Middle frontal gyrus (tissue), 1 donor: ENCODE data around the gene OR5H14.
"Not testable (repeated sequence)": the region's sequence is repeated elsewhere in the genome, so short reads cannot be mapped to it uniquely, and the experiment has no call there.

ENCODE experiments used
- DNase-seq: peaks from one replicate; pipeline ENCODE4 v3.0.0-alpha.2; 2015; ENCODE audit warnings: low spot score; ENCODE audit errors: extremely low spot score

OR5H14 gene

DNA sequence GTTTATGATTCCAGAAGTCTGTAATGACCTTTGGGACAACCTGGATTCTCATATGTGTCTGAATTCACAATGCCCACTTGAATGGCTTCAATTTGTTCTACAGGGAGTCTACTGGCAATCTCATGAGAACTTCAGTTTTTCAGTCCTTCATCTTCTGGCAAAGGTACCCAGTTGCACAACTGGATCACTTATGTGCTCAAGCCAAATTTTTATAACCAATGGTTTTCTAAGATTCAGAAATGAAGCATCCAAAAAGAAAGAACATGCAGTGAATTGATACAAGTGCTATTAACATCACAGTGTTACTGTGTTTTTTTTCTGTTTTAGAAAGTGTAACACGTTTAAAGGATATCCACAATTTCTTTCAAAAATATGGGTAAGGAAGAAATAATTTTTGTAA is at the start of gene OR5H14:
Gene OR5H14, plus strand, starts transcription at position 301 of the 400 bp plus-strand sequence. CDS start 1,907 bp downstream, outside the sequence.
- no peak for DNase-seq

DNA sequence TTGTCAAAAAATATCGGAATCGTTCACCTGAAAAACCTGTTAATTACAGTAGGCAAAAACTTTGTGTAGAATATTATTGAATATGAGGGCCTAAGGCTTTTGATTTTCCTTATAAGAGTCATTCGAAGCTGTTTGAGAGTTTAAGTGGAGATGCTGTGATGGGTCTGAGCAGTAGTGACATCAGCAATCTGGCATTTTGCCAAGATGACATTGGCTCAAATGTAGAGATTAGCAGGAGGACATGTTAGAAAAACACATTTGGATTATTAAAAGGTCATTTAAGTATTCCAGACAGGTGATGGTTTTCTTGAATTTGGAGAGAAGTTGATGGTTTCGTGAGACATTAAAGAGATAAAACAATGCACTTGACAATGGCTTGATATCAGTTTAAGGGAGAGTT is 47.4 kb upstream of the OR5H14 start:
- no peak for DNase-seq

DNA sequence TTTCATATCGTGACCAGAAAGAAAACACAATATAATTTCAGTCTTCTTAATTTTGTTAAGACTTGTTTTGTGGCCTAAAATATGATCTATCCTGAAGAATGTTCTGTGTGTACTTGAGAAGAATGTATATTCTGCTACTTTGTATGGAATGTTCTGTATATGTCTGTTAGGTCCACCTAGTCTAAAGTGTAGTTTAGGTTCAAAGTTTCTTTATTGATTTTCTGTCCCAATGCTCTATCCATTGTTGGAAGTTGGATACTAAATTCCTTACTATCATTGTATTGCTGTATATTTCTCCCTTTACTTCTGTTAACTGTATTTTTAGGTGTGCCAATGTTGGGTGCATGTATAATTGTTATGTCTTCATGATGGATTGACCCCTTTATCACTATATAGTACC is 39.1 kb upstream of the OR5H14 start:
- no peak for DNase-seq

DNA sequence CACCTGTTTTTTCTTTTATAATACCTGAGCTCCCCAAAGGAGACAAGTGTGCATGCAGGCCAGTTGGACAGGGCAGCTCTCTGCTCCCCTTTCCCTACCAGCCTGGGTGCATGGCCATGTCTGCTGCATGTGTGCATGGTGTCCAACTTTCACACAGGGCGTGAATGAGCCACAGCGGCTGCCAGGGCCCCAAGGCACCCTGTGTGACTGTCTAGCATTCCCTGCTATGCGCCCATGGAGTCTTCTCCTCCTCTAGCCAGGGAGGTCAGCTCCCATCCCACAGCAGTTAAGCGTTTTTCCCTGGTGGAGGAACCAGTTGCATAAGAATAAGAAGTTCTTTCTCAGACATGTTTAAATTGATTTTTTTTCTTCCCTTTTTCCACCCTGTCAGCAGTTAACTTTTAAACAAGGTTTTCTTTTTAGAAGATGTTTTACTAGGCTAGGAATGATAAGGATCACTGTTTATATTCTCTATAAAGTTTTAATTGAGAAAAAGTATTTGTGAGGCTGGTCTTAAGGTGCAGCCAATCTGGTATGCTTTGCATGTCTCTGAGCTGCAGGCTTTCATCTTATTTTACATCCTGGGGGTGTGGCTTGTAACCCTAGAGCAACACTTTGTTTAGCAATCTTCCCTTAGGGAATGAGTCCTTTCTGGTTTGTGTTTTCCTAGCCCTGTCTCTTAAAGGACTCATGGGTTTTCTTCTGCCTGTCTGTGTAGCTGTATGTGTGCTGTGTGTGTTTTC is 37.3 kb upstream of the OR5H14 start:
- DNase-seq: no peak

DNA sequence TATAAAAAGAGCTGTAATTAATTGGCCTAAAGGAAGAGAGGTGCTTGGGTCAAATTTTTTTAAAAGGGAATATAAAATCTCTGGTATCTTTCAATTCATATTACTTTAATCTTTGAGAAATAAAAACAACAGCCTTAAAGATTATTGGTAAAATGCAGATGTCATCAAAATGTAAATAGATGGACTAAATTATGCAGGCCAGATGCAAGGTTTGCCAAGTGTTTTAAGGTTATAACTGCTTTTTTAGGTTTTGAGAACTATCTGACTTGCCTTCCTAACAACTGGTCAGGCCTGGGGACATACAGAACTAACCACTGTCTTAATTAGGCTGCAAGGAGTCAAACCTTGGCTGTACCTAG is 36.8 kb upstream of the OR5H14 start:
- DNase-seq: no peak

DNA sequence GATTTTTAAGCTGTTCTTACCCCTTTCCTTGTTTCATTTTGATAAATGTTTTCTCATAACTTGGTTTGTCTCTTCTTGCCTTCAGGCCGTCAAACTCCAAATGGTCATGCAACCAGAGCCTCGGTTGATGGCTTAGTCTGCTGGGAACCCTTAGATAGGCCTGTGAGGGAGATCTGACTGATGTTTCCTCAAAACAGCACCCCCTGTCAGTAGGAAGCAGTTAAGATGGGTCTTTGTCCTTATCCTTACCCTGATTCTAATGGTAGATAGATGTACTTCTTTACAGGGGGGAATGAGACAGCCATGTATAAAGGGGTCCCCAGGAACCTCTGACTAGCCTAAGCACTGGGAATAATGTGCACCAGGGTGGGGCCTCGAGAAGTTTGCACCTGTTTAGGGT is 33.0 kb upstream of the OR5H14 start:
- no peak for DNase-seq

DNA sequence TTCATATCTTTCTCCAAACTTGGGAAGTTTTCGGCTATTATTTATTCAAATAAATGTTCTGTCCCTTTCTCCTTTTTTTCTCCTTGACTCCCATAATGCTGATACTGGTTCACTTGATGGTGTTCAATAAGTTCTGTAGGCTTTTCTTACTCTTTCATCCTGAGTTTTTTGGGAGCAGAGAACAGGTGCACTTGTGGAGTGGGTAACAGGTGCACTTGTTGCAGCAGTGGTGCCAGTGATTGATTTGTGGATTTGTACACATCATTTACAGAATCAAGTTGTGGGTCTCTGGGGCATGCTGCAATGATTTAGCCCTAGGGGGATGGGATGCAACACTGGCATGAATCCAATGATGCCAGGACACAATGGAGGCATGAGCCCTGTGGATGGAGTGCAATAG is 31.6 kb upstream of the OR5H14 start:
- no peak for DNase-seq

DNA sequence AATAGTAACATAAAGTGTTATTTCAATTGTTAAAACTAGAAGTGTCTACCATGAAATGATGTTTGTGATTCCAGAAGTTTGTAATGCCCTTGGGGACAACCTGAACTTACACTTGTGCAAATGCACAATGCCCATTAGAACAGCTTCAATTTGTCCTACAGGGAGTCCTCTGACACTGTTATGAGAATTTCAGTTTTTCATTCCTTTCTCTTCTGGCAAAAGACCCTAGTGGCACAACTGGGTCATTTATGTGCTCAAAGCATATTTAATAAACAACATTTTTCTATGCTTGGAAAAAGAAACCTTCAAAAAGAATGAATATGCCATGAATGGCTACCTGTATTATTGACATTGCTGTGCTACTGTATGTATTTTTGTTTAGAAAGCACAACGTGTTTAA is 16.9 kb upstream of the OR5H14 start, which contains the start of gene OR5H1:
Gene OR5H1, plus strand, starts transcription at position 301 of the 400 bp plus-strand sequence. CDS start 1,977 bp downstream, outside the sequence.
- DNase-seq: no peak

DNA sequence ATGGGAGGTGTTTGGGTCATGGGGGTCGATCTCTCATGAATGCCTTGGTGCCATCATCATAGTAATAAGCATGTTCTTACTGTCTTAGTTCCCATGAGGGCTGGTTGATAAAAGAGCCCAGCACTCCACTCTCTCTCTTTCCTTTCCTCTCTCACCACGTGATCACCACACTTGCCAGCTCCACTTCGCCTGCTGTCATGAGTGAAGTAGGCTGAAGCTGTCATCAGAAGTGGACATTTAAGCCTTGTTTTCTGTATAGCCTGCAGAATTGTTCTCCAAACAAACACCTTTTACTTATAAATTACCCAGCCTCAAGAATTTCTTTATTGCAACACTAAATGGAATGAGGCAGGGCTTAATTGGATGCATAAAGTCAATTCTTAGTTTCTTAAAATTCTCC is 10.6 kb upstream of the OR5H14 start:
- no peak for DNase-seq

DNA sequence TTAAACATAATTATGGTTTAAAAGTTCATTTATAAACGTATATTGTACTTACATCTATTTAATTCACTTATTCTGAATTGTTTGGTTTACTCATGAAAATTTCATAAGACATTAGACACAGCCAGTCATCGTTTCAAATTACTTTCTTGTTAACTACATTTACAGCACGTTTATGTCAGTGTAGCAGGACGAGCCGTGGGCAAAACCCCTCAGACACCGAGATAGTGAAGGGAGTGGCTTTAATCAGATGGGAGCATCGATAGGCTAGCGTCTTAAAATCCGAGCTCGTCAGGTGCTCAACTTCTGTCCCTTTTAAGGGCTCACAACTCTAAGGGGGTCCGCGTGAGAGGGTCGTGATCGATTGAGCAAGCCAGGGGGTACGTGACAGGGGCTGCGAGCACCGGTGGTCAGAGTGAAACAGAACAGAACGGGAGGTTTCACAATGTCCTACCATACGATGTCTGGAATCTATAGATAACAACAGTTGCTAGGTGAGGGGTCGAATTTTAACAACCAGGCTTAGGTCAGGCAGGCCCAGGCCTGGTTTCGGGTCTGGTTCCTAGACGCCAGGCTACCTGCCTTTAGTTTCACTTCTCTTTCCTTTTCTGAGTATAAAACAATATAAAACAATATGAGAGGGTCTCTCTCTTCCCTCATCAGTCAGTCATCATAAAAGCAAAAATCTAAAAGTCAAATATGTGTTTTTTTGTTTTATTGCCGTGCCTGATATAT is 9.3 kb upstream of the OR5H14 start:
- not testable (repeated sequence) for DNase-seq

DNA sequence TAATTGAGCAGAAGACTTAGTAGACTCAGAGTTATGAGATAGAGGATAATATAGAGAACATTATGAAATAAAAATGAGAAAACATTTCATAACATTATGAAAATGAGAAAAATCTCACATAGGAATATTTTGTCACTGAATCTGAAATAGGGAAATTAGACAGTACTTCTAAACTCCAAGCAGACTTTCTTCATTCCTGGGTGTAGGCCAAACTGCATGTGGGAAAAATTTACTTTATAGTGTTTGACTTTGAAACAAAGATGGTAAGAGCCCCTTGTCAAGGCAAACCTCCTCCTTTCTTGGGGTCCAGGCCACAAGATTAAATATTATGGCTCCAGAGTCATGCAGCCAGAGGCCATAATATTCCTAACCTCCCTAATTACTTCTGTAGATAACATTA is 6.7 kb upstream of the OR5H14 start:
- DNase-seq: no peak

DNA sequence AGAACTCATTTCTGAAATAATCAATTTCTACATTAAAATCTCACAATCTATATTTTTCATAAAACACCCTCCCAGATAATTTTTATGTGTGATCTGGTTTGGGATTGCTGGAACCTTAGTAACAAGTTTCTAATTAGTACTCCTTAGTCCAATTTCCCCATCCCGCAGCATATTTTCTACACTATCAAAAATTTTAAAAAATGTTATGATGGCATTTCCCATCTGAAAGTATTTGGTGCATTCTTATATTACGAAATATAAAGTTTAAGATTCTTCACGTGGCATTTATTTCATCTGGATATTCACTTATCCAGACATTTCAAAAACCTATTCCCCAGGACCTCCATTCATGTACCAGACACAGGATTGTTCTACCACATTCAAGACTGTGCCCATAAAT is 1.5 kb downstream of the OR5H14 start:
- DNase-seq: no peak

DNA sequence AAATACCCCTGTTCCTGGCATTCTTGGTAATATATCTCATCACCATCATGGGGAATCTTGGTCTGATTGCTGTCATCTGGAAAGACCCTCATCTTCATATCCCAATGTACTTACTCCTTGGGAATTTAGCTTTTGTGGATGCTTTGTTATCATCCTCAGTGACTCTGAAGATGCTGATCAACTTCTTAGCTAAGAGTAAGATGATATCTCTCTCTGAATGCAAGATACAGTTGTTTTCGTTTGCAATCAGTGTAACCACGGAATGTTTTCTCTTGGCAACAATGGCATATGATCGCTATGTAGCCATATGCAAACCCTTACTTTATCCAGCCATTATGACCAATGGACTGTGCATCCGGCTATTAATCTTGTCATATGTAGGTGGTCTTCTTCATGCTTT is 2.2 kb downstream of the OR5H14 start:
- DNase-seq: not testable (repeated sequence)

DNA sequence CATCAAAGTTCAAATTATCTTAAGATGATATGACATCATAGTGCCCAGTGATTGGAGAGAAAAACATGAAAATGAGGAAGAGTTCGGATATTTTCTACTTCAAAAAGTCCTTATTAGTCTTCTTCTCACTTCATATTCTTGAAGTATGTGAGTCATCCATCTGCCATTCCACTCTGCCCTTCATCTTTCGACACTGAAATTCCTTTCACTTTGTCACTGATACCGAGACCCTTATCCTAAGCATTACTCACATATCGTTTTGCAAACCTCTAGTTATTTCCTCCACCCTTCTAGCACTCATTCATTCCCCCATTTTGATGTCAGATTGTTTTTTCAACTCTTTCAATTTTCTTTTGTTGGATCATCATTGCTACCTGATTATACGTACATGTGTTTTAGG is 4.0 kb downstream of the OR5H14 start:
- DNase-seq: no peak

DNA sequence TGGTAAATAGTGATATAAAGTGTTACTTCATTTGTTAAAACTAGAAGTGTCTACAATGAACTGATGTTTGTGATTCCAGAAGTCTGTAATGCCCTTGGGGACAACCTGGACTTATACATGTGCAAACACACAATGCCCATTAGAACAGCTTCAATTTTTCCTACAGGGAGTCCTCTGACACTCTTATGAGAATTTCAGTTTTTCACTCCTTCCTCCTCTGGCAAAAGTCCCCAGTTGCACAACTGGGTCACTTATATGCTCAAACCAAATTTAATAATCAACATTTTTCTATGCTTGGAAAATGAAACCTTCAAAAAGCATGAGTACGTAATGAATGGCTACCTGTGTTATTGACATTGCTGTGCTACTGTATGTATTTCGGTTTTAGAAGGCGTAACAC is 19.1 kb downstream of the OR5H14 start, which contains the start of gene OR5H15:
Gene OR5H15, plus strand, starts transcription at position 301 of the 400 bp plus-strand sequence. CDS start 2,004 bp downstream, outside the sequence.
- DNase-seq: no peak

DNA sequence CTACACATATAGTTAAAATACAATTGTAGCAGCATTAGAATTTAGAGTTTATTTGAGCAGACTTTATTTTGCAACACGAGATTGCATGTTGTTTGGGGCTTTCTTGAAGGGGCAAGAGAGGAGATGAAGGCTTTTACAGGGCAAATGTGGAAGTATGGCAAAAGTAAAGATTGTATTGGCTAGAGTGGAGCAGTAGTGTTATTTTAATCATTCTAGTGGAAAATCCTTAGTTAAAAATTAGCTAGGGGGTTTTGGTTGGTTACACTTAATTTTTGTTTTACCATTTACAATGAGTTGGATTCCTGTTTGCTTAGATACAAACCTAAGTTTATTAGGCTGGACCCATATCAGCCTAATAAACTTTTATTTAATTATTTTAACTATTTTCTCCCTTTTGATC is 23.8 kb downstream of the OR5H14 start:
- no peak for DNase-seq

DNA sequence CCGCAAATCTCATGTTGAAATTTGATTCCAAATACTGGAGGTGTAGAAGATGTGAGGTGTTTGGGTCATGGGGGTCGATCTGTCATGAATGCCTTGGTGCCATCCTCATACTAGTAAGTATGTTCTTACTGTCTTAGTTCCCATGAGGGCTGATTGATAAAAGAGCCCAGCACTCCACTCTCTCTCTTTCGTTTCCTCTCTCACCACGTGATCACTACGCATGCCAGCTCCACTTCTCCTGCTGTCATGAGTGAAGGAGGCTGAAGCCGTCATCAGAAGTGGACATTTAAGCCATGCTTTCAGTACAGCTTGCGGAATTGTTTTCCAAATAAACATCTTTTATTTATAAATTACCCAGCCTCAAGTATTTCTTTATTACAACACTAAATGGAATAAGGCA is 25.3 kb downstream of the OR5H14 start:
- no peak for DNase-seq

DNA sequence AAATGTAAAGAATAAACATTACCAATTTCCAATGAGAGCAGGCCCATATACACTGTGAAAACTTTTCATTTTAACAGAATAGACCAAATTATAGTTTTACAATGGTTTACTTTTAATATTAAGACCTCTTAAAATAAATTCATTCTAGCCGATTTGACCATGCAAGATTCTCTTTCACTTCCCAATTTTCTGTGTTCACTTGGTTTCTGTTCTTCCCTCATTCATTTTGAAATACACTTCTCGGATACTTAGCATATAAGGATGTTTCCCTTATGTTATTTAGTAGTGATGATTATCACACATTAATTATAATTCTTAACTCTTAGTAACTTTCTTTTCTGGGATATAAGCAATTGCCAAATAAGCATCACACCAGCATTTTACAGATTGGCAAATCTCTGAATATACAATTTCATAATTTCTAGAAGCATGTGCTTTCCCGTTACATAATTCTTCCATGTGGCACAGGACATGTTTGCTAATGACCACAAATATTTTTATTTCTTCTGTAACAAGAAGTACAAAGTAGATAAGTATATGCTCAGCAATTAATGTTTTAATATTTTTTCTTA is 33.1 kb downstream of the OR5H14 start:
- DNase-seq: no peak

DNA sequence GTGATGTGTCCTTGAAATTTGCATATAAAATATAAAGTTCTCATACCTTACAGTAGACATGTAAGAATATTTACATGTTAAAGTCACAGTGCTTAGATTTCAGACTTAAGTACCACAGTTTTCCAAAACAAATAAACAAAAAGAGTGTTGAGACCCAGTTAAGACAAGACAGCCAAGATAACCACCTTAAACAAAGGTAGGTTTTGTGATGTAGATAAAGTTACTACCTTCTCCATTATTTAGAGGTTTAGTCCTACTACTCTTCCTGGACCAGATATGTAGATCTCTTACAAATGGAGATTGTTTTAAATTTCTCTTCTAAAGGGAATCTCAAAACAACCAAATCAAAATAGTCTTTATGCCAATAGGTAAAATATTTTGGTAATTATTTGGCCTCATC is 34.9 kb downstream of the OR5H14 start:
- no peak for DNase-seq

DNA sequence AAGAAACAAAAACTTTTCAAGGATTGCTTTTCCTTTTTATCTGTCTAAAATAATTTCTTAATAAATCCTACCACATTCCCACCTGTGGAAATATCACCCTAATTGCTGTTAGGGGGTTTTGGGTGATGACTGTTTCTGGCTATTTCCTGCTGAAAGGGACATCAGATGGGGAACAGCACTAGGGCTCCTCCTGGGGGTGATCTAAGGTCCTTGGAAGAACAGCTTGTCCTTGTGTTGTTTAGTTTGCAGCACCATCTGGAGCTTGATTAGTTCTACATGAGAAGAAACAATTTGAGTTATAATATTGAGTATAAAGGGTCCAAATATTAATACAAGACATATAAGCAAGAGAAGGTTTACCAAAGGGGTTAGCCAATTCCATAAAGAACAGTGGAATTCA is 37.9 kb downstream of the OR5H14 start:
- no peak for DNase-seq

DNA sequence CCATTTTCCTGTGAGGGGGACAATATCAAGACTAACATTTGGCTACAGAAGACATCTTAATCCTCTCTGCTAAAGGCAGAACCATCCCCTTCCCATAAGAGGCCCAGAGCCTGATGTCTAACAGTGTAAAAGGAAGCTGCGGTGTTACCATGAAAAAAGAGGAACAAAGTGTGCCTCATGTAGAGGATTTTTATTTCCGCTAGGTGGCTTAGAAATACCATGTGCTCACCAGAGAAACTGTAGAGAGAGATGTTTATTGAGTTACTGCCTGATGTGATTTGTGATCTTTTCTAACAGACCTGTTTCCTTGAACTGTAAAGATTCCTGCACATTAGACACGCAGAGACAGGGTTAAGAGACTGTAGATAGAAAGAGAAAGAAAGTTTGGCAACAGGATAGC is 41.3 kb downstream of the OR5H14 start:
- DNase-seq: no peak

DNA sequence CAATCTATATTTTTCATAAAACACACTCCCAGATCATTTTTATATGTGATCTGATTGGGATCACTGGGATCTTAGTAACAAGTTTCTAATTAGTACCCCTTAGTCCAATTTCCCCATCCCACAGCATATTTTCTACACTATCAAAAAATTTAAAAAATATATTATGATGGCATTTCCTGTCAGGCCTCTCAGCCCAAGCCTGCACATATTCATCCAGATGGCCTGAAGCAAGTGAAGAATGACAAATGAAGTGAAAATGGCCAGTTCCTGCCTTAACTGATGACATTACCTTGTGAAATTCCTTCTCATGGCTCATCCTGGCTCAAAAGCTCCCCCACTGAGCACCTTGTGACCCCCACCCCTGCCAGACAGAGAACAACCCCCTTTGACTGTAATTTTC is 43.6 kb downstream of the OR5H14 start:
- DNase-seq: not testable (repeated sequence)
